ENCODE data around the gene FSTL4. TPM values are rescaled to one million over a fixed set of nuclear protein-coding genes. Genes with fewer than 3 reads are reported as not detected.

FSTL4 gene
- total and polyA plus RNA-seq, 2 experiments from 2014 or later = 0.47 to 0.74 TPM

GRCh38 chr5:133613184-133613583 is 843 bp upstream of the FSTL4 start:
- Histone ChIP-seq H3K27me3 (peaks cover 73% of the 10 kb centered on the region), H3K9me3 (ENCODE audit: low read depth) (no peaks in the 10 kb centered on the region), H3K27ac (no peak overlapping the region), H4K20me1 (ENCODE audit: insufficient read depth, poor library complexity, severe bottlenecking) (no peaks in the 10 kb centered on the region), H3K4me3 (no peak overlapping the region), H2AFZ (no peak overlapping the region), H3K9me2 (replicated peaks; ENCODE audit: insufficient read depth) (no peaks in the 10 kb centered on the region), H3K79me2 (no peaks in the 10 kb centered on the region), H3K4me1 (ENCODE audit: insufficient read depth) (peaks cover 13% of the 10 kb centered on the region), H3K4me2 (no peak overlapping the region), H3K36me3 (replicated peaks; ENCODE audit: insufficient read depth, low read depth) (no peaks in the 10 kb centered on the region)
- 78% methylated on average over 5 of the region's 5 CpGs for WGBS (ENCODE audit: low lambda C conversion rate, missing lambda C conversion rate)
- no peak for DNase-seq (ENCODE audit: low spot score)
- TF ChIP-seq EZH2 (IDR thresholded peaks at IDR 0.05; ENCODE audit: borderline replicate concordance) = no peak
- TF ChIP-seq CTCF (IDR thresholded peaks at IDR 0.05; ENCODE audit: poor library complexity) = no peak
- TF ChIP-seq EZH2phosphoT487 (IDR thresholded peaks at IDR 0.05; ENCODE audit: low read depth, severe bottlenecking, unreplicated experiment) = no peak

GRCh38 chr5:133611357-133612248 is 738 bp downstream of the FSTL4 start:
- Histone ChIP-seq H3K4me2 (peak overlapping the region; percentile 93), H3K36me3 (replicated peaks; ENCODE audit: insufficient read depth, low read depth) (no peaks in the 10 kb centered on the region), H2AFZ (no peak overlapping the region), H3K4me1 (ENCODE audit: insufficient read depth) (peaks cover 13% of the 10 kb centered on the region), H3K9me3 (ENCODE audit: low read depth) (no peaks in the 10 kb centered on the region), H3K9me2 (replicated peaks; ENCODE audit: insufficient read depth) (no peaks in the 10 kb centered on the region), H3K27ac (no peak overlapping the region), H3K79me2 (no peaks in the 10 kb centered on the region), H4K20me1 (ENCODE audit: insufficient read depth, poor library complexity, severe bottlenecking) (no peaks in the 10 kb centered on the region), H3K4me3 (peak overlapping the region; percentile 41), H3K27me3 (peaks cover 74% of the 10 kb centered on the region)
- TF ChIP-seq EZH2 (IDR thresholded peaks at IDR 0.05; ENCODE audit: borderline replicate concordance) (peak; percentile 74), CTCF (IDR thresholded peaks at IDR 0.05; ENCODE audit: poor library complexity) (no peak), EZH2phosphoT487 (IDR thresholded peaks at IDR 0.05; ENCODE audit: low read depth, severe bottlenecking, unreplicated experiment) (peak; percentile 29)
- 2% methylated on average over 88 of the region's 91 CpGs for WGBS (ENCODE audit: low lambda C conversion rate, missing lambda C conversion rate)
- peak; percentile 11 for DNase-seq (ENCODE audit: low spot score)

- H3K4me3 ChIP-seq = peak overlapping the region; percentile 41
- H3K36me3 ChIP-seq (replicated peaks; ENCODE audit: insufficient read depth, low read depth) = no peaks in the 10 kb centered on the region
- H3K4me2 ChIP-seq = peak overlapping the region; percentile 93
- peaks cover 71% of the 10 kb centered on the region for H3K27me3 ChIP-seq
- TF ChIP-seq EZH2phosphoT487 (IDR thresholded peaks at IDR 0.05; ENCODE audit: low read depth, severe bottlenecking, unreplicated experiment) (no peak), CTCF (IDR thresholded peaks at IDR 0.05; ENCODE audit: poor library complexity) (peak; percentile 70)
- H3K9me2 ChIP-seq (replicated peaks; ENCODE audit: insufficient read depth) = no peaks in the 10 kb centered on the region
- H4K20me1 ChIP-seq (ENCODE audit: insufficient read depth, poor library complexity, severe bottlenecking) = no peaks in the 10 kb centered on the region
- H3K9me3 ChIP-seq (ENCODE audit: low read depth) = no peaks in the 10 kb centered on the region
- H3K4me1 ChIP-seq (ENCODE audit: insufficient read depth) = peaks cover 13% of the 10 kb centered on the region
- WGBS (ENCODE audit: low lambda C conversion rate, missing lambda C conversion rate) = 8% methylated on average over 55 of the region's 57 CpGs
- H2AFZ ChIP-seq = no peak overlapping the region
- H3K79me2 ChIP-seq = no peaks in the 10 kb centered on the region
- no peak overlapping the region for H3K27ac ChIP-seq
- peak; percentile 91 for DNase-seq (ENCODE audit: low spot score)
Measured at GRCh38 chr5:133610489-133611356, 1.6 kb downstream of the FSTL4 start.
